ENCODE measurements around the gene PGBD1.
A peak's percentile ranks its signal among the peaks of the same experiment; 100 is the strongest.

The PGBD1 gene

GRCh38 chr6:28351087-28351486, 69.7 kb downstream of the PGBD1 start:
- Histone ChIP-seq H3K27me3 (ENCODE audit: control insufficient read depth, insufficient read depth, low read length) (no peaks in the 10 kb centered on the region), H3K36me3 (ENCODE audit: control insufficient read depth, insufficient read depth, low read length) (no peaks in the 10 kb centered on the region; the same call in 1 of the 2 replicates), H3K4me3 (ENCODE audit: low read depth, low read length) (peak overlapping the region; percentile 85), H3K9ac (ENCODE audit: low read length) (no peak overlapping the region), H3K4me1 (ENCODE audit: control insufficient read depth, insufficient read depth, low read length) (peaks cover 16% of the 10 kb centered on the region), H3K27ac (ENCODE audit: low read depth, low read length) (no peak overlapping the region), H3K9me3 (ENCODE audit: control insufficient read depth, insufficient read depth, low read depth, low read length) (peaks cover 11% of the 10 kb centered on the region)

GRCh38 chr6:28351493-28351925, 70.1 kb downstream of the PGBD1 start:
- Histone ChIP-seq H3K9ac (ENCODE audit: low read length) (no peak overlapping the region), H3K27ac (ENCODE audit: low read depth, low read length) (no peak overlapping the region), H3K36me3 (ENCODE audit: control insufficient read depth, insufficient read depth, low read length) (no peaks in the 10 kb centered on the region; the same call in 1 of the 2 replicates), H3K4me3 (ENCODE audit: low read depth, low read length) (peak overlapping the region; percentile 85), H3K9me3 (ENCODE audit: control insufficient read depth, insufficient read depth, low read depth, low read length) (peaks cover 11% of the 10 kb centered on the region), H3K4me1 (ENCODE audit: control insufficient read depth, insufficient read depth, low read length) (peaks cover 19% of the 10 kb centered on the region), H3K27me3 (ENCODE audit: control insufficient read depth, insufficient read depth, low read length) (no peaks in the 10 kb centered on the region)
